HG03025 (cell line): ENCODE measurements around the gene MAGI1.

Experiments used
- ATAC-seq: cut with Tn5 transposase; IDR thresholded peaks from one replicate; pipeline ENCODE4 v1.9.1; 2021; ENCODE audit warnings: mild to moderate bottlenecking, moderate library complexity; ENCODE audit not compliant: unreplicated experiment, low FRiP score

Gene MAGI1

DNA sequence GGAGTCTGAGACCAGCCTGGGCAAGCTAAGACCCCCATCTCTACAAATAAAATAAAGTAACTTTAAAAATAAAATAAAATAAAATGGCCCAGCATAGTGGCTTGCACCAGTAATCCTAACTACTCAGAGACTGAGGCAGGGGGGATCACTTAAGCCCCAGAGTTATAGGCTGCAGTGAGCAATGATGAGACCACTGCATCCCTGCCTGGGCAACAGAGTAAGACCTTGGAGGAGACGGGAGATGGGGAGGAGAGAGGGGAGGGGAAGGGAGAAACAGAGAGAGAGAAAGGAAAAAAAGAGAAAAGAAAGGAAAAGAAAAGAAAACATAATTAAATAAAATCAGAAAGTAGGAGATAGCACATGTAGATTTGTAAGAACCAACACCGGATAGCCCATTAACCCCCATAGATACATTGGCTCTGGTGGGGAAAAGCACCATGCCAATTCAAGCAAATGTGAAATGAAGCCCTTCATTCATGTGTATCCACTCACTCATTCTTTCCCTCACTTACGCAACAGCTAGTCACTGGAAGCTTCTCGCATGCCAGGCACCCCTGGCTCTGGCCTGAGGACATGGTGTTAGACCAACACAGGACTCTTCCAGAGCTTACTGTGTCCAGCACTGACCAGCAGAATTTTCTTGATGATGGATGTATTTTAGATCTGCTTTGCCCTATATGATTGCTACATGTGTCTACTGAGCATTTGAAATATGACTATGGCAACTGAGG, 183.2 kb downstream of the MAGI1 start:
- ATAC-seq: no peak

DNA sequence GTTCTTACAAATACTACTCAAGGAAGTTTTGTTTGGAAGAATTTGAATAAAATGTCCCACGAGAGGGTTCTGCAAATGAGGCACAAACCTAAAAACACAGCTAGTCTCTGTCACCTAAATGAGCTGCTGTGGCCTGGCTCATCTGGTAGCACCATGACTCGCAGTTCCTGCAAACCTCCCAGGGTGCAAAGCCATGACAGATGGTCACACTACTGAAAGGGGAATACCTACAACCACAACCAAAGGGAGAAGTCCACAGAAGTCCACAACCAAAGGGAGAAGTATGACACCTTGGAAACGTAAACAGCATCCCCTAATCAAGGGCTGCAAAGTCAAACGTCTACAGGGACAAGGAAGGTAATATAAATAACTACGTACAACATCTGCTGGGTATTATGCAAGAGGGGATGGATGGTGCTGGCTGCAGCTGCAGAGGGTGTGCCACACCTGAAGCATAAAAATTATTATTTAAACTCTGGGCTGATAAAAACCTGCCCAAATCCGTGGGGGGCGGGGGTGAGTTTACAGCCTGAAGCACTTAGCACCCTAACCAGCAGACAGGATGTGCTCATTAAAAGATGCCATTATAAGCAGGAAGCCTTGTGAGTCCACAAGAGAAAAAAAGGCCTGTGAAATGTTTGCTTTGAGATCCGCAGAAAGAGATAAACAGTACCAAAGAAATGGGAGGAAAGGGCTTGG, 184.0 kb downstream of the MAGI1 start:
- no peak for ATAC-seq

DNA sequence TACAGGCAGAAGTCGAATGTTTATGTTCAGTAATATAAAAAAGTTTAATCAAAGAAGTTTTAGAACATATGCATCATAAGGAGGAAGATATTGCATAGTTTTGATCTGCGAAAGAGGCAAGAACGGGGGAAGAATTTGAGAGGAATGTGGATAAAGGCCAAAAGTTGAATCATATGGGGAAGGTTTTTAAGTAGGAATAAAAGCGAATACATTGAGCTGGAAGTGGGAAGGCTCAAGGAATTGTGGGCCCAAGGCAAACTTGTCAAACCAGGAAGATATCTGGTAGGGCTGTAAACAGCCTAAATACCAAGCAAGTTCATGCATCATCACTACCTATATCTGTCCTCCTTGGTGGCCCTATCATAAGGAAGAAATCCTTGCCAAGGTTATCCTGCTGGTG, 186.9 kb downstream of the MAGI1 start:
- no peak for ATAC-seq

DNA sequence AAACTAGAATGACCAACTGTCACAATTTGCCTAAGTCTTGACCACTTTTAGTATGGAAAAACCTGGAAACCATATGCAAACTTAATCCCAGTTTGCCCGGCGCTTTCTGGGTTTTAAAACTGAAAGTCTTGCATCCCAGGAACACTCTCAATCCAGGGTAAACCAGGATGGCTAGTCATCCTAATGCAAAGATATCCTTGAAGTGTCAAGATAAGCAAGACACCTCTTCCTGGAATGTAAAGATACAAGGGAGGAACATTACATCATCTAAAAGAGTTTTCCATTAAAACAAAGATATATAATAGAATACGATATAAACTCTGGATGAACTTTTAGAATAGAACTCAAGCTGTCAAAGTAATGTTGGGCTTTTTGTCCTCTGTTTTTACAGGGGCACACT, 188.5 kb downstream of the MAGI1 start:
- ATAC-seq: no peak

DNA sequence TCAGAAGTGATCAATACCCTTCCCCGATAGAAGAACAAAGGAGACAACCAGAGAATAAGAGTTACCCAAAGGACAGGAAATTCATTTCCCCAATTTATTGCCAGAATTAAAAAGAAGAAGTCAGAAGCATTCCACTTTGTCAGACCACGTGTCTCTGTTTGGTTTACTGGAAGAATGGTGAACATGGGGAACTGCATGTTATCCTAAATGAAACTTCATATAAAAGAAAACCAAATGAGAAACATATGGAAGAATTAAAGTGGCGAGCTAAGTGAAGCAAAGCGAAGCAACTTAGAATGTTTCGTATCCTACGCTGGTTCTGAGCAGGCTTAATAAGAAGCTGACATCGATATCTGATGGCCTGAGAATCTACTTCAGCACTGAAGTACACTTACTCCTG, 190.7 kb downstream of the MAGI1 start:
- ATAC-seq: no peak

DNA sequence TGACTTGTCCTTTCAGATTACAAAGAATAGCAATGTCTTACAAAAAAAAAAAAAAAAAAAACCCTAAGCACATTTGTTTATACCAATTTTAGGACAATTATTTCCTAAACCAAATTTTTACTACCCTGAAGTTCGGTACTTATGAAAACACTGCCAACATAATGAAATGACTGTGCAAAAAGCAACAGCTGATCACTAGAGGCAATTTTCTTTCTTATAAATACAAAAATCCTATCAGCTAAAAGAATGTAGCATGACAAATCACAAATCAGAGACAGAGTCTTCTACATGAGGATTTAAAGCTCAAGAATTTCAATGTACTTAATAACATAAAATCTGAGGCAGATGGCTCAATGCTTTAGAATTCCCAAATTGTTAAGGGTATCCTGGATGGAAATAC, 191.8 kb downstream of the MAGI1 start:
- no peak for ATAC-seq

DNA sequence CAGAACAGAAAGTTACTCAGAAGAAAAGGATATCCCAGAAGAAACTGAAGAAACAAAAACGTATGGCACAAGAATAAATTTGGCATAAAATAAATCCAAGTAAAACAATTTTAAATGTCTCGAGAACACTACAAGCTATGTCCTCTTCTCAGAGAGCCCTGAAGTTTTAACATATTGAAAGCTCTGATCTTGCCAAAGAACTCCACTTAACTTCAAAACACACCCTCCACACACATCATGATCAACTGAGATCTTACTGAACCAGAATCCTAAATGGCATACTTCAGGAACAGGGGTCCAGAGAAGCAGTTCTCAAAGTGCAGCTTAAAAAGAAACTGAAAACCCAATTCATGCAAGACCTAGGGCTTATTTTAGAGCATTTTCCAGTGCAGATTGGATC, 194.3 kb downstream of the MAGI1 start:
- ATAC-seq: no peak

DNA sequence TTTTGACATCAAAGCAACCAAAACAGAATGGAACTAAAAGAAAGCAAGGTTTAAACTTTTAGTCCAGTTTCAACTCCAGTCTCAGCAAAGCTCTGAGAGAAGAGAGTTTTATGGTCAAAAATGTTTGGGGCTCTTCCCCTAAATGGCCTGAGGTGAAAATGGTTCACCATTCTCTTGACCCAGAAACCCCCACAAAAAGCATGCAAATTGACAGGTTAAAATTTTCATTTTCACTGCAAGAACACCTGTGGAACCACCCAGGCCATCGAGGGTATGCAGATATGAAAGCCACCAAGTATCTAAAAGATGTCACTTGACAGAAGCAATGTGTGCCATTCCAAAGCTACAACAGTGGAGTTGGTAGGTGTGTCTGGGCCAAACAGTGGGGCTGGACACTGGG, 195.0 kb downstream of the MAGI1 start:
- no peak for ATAC-seq

DNA sequence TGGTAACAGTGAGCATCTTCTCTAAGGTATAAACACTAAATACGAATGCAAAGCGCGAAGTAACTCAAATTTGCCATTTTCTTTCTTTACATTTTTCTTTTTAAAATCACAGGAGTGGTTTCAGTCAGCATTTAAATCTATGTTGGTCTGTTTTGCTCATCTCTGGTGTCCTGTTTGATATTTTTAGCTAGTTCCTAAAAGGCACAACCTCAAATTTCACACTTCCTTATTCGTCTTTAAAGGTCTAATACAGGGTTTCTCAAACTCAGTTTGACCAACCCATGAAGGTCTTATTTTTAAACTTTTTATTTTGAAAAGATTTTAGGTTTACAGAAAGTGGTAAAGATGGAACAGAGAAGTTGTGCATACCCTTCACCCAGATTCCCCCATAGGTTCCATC, 201.1 kb downstream of the MAGI1 start:
- ATAC-seq: peak; percentile 63

DNA sequence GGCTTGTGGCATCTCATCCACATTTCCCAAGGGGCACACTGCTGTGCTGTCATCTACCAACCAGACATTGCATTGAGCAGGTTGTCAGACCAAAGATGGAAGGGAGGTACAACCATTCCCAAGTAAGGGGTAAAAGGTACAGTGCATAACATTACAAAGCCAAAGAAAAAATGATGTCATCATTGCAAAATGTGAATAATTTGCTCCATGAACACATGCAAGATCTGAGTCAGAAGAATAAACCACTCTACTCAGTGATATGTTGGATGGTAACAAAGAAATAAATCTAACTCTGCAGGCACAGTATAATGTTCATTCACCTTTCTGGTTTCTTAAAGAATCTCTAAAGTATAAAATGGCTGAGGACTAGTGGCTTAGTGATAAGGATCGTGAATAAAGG, 202.7 kb downstream of the MAGI1 start:
- no peak for ATAC-seq

DNA sequence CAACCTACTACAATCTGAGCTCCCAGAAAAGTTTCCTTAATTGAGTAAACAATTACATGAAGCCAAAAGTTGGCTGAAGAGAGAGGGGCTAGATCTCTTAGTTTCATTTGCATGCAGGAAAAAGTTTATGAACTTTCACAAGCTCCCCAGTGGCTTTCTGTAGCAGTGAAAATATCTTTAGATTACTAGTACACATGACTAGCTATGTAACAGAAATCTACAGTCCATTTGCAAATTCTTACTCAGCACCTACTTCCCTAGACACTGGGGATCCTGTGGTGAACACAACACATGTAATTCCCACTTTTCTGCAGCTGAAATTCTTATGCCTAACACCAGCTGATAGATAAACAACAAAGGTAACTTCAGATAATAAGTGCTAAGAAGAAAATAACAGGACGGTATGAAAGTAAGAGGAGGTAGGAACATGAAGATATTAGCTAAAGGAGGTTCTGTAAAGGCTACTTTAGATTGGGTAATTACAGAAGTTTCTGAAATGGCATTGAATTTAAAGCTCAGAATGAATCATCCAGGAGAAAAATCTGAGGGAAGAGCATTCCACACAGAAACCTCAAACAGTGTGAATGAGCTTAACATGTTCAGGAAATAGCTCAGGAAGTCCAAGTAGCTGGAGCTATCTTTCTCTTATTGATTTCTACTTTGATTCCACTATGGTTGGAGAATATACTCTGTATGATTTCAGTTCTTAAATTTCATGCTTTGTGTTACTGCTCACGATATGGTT, 204.8 kb downstream of the MAGI1 start:
- peak; percentile 40 for ATAC-seq

DNA sequence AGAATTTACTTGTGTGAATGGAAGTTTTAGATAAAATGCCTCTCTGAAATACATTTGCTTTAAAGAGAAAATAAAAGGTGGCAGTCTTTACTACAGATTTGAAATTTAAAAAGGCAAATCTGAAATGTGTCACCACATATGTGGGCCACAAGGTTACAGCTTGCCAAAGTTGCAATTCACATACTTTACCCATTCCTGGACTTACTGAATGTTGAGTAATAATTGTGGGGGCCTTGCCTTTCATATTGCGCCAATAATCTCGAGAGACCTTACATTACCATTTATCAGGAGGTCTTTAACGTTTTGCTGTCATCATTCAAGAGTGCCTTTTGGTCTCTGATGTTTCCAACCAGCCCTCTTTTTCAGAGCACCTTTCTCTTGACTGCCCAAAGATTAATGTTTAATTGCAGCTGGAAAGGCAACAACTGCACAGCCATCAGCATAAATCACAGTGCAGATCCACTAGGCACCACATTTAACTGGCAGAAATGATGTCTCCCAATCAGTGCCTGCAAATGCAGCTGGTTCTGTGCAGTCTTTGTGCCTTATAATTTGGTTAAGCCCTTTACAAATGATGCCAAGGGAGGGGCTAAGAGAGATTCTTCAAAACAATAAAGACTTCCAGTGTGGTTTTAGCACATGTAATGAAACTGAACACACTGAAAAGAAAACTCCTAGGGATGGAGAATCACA, 206.8 kb downstream of the MAGI1 start:
- ATAC-seq: no peak

DNA sequence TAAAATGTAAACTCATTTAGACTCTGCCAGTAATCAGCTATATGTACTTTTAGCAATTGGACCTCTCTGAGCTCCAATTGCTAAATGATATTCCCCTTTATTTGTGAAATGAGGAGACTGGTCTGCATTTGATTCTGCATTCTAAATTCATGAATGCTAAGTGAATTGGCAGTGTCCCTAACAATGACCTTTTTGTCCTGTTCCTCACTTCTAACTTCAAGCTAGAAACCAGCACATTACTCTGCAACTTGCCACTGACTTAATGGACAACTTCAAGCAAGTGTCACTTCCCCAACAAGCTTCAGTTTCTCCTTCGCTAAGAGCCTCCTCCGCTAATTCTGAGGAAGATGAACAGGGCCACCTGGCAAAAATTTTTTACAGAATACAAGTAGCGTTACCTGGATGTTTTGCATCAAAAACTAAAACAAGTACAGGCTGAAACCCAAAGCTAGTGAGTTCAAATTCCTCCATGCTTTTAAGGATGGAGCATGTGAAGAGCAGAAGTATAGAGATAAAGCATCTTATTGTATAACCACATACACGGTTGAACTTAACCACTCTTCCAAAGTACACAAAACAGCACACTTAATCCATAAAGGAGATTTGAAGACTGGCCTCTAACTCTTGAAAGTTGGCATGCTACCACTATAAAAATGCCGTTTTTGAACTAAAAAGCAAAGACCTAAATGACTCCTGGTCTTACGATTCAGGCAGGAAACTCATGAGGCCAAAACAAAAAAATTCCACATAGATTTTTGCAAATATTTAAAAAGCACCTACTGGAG, 207.6 kb downstream of the MAGI1 start:
- ATAC-seq: no peak

DNA sequence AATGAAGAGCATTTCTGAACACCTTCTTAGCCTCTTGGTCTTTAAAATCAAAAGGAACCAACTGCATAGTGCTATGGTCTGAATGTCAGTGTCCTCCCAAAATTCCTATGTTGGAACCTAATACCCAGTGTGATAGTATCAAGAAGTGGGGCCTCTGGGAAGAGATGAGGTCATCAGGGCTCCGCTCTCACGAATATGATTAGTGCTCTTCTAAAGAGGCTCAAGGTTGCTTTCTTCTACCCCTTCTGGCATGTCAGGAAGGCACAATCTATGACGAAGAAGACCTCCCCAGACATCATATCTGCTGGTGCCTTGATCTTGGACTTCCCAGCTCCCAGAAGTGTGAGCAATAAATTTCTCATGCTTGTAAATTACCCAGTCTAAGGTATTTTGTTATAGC, 209.5 kb downstream of the MAGI1 start:
- no peak for ATAC-seq

DNA sequence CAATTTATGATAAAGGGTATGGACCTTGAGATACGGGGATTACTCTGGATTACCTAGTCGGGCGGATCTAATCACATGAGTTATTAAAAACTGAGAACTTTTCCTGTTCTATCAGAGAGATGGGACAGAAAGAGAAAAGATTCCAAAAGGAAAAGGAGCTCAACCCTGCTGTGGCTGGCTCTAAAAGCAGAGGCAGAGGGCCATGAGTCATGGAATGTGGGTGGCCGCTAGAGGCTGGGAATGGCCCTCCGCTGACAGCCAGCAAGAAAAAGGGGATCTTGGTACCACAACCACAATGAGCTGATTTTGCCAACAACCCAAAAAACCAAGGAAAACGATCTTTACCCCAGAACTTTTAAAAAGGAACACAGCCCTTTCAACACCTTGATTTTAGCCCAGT, 210.0 kb downstream of the MAGI1 start:
- ATAC-seq: no peak

DNA sequence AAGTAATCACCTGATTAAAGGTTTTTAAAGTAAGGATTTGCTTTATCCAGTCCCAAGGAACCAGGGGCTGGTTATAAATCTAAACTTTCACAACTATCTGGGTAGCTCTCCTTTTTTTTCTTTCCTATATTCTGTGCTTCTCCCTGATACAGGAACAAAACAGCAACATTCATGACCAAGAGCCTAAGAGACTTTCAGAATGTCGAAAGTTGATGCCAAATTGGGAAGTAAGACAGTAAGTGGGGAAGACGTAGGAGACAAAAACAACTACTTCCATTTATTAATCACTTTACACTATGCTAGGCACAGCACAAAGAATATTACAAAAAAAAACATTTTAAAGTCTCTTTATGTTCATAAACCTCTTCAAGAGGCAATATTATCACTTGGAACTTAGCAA, 211.6 kb downstream of the MAGI1 start:
- no peak for ATAC-seq

DNA sequence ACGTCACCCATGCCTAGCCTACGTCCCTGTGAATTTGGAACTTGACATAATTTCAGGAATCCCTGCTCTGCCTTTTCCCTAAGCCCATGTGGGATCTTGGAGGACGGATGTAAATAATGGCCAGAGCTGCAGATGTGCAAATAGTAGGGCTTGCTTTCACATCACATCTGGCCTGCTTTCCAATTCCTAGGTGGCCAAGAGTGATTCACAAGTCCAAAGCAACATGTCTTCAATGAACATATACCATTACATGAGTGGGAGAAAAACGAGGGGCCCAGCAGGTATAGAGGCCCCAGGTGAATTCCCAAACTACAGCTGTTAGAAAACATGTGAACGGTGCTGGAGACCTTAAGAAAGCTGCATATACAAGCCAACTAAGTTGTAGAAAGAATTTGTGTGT, 214.6 kb downstream of the MAGI1 start:
- ATAC-seq: no peak

DNA sequence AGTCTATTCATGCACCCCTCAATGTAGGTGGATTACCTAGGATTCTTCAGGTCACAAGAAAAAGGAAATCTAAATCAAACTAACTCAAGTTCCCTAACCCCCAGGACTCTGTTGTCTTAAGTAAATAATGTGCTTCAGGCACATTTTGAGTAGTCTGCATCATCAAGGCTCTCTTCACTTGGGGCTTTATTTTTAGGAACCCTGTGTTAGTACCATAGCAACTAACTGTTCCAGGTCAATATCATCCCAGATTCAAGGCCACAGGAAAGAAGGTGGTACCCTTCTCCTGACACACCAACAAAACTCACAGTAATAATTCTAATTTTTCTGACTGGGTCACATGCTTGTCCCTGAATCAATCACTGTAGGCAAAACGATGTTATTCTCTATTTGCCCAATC, 218.1 kb downstream of the MAGI1 start:
- ATAC-seq: no peak

DNA sequence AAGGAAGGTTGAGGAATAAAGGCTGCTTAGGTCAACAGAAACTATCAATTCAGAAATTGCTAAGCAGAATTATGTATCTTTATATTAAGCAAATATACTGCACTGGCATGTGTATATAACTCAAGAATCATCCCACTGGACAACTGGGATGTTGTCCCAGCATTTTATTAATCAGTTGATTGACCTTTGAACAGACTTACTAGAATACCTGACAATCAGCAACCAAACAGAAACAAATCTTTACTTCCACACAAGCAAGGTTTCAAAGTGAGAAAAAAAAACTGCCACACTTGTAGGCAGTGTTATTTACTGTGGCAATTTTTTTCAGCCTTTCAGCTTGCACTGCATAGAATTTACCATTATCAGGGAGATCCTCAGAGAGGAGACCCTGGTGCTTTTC, 218.8 kb downstream of the MAGI1 start:
- ATAC-seq: no peak

DNA sequence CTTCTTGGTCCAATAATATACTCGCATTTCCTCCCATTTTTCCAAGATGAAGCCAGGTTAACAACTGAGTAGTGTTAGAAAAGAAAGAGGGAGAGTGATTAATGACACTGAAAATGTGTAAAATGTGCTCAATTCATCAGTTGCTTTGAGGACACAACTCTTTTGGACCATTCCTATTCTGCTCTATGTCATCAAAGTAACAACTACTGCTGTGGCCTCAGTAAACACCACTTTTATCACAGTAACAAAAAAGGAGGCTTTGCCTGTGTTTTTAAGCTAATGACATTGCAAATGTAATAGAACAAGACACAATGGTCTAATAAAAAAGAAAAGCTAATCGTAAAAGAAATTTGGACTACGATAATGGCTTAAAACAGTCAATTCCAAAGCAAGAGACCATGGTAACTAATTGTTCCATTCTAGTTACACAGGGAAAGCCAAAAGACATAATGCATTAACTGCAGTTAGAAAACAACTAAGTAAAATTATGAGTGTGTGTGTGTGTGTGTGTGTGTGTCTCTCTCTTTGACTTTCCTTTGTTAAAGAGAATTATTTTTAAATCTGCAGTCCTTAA, 221.1 kb downstream of the MAGI1 start:
- no peak for ATAC-seq
